Epidermal melanocyte (primary cell): ENCODE measurements around the gene FLCN.
"Not testable (repeated sequence)": the region's sequence is repeated elsewhere in the genome, so short reads cannot be mapped to it uniquely, and the experiment has no call there.

Experiments used
- DNase-seq: peaks from one replicate; pipeline ENCODE4 v3.0.0; 2011; ENCODE audit warnings: low spot score; ENCODE audit not compliant: insufficient read length

Gene FLCN

DNA sequence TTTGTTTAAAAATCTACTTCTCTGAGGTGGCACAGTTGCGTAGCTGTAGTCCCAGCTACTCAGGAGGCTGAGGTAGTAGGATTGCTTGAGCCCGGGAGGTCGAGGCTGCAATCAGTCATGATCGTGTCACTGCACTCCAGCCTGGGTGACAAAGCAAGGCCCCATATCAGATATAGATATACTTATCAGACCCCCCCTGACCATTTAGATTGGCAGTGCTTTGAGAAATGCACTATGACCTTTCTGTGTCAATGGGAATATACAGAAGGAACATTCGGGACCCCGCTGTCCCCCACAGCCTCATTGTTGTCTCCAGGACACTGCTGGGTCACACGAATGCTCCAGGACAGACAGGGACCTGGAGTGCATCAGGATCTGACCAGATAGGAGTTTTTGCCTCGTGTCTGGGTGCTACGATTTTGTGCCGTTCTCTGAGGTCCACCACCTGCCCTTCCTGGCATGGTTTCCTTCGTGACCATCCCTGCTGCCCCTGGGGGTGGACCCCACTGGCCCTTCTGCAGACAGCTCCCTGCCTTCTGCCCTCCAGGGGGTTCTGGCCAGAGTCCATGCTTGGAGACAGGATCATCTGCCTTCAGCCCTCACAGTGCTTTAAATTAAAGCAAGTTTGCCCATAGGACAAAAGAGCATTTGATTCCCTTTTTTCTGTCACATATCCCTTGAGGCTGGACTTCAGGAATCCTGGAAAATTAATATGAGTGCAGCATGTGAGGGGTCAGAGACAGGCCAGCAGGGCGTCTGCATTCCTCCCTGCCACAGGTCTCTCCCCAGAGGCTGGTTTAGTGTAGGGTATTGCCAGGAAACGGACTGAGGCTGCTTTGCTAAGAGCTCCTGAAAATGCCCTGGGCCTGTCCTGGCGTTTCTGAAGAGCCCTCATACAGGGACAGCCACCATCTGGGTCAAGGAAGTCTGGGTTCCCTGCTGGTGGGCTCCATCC is 50.1 kb downstream of the FLCN start:
- DNase-seq = peak; percentile 49

DNA sequence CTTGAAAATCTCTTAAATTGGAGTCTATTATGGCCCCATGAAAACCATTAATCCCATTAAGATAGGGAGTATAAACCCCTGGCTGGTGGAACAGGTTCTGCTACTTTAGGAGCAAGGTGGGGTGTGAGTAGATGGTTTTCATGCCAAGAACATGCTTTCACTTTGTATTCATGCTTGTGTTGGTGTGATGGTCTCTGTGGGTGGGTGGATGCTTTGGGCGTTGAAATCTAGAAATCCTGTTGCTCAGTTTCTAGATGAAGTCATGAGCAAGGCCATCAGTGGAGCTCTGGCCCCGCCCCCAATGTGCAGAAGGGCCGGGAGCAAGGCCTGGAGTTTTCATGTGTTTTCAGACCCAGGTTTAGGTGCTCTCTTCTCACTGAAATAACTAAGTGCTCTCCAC is 50.9 kb downstream of the FLCN start:
- DNase-seq = no peak

GRCh38 chr17:17184985-17185757 is 51.8 kb downstream of the FLCN start:
- not testable (repeated sequence) for DNase-seq

DNA sequence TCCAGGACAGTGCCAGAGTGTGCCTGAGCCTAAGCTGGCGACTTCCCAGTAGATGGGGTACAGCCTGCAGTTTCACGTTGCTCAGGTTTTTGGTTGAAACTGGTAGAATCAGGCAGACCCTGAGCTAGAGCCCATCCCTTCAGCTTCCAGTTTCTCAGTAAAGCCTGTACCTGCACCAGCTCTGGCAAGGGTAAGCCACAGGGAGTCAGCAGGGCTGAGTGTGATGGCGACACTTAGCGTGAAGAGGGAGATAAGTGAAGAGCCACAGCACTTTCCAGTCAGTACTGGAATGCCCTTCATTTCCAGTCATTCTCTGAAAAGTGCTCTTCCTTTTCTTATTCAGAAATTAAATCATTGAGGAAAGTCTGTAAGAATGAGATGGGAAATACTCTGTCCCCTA is 53.2 kb downstream of the FLCN start:
- DNase-seq = no peak

GRCh38 chr17:17182598-17183136 is 54.3 kb downstream of the FLCN start:
- no peak for DNase-seq

DNA sequence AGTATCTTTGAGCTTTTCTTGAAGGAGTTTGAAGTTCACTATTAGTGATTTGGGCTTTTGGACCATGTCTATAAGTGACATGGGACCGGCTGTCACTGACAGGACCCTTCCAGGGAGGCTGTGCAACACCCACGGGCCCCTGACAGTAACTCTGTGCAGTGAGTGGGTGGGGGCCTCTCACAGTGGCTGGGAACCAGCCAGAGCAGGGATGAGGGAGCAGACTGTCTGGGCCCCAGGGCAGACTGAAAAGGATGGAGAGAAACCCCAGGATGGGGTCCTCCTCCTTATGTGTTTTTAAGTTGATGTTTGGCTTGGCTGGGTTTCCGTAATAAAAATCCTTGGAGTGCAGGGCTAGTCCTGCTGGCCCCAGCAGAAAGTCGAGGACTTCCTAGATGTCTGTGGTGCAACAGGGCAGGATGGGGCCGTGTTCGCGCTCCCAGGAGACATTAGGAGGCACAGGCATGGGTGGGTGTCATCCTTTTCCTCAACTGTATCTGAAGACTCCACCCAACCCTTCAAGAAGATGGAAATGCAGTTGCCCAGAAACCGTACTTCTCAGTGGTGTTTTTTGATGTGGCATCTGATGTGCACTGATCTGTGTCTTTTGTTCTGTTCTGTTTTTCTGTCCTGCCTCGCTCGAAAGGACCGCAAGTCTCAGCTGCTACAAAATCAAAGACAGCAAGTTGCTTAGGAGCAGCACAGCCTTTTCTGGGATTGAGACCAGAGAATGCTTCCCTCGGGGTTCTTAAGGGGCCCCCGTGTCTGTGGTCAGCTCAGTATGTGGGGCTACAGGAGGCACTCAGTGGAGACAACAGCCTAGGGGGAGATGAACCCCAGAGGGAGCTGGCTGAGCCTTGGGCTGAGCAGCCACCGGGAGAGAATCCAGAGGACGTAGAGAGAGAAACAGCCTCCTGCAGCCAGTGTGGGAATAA is 55.0 kb downstream of the FLCN start:
- DNase-seq = no peak

DNA sequence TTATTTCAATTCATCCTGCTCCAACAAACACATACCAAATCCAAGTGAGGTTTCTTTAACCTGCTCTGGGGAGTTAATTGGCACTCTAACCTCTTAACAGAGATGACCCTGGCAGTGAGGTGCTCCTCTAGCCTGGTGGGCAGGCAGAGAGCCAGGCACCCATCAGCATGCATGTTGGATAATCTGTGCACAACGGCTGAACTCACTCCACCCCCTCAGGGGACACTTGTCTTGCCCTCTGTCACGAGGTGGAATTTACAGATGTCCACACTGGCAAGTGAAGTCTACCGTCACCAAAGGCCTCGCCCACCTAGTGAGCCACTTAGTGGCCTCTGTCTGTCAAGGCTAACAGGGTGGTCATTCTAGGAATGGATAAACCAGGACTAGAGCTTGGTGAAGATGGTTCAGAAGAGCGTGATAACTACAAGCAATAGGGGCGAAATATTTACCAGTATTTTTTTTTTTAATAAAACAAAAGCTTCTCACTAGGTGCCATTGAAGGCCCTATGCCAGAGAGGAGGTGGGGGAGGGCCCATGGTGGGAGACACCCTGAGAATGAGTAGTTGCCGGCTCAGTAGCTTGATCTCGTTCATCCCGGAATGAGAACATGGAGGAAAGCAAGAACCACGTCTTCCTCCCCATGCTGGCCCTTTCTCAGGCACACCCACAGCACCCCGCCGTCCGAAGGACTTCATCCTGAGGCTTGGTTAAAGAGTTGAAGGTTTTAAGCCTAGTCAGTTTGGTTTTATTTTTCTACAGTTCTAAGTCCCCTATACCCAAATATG is 56.0 kb downstream of the FLCN start:
- DNase-seq = no peak

DNA sequence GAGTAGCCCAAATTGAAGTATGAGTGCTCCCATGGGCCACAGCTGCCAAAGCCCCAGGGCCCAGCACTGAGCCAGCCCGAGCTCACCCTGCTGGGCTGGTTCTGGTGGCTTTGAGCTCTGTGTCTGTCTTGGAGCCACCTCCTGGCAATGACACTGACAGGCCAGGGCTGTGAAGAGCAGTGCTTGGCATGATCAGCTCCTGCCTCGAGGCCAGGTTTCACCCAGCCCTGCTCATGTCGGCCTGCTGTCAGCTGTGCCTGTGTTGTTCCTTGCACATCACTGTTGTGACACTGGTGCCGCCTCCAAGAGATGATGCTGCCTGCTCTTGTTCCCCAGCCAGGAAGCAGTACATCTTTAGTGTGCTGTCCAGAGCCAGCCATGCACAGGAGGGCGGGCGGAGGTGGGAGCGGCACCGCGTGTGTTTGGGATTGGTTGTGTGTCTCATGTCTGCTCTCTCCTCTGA is 56.8 kb downstream of the FLCN start:
- no peak for DNase-seq

DNA sequence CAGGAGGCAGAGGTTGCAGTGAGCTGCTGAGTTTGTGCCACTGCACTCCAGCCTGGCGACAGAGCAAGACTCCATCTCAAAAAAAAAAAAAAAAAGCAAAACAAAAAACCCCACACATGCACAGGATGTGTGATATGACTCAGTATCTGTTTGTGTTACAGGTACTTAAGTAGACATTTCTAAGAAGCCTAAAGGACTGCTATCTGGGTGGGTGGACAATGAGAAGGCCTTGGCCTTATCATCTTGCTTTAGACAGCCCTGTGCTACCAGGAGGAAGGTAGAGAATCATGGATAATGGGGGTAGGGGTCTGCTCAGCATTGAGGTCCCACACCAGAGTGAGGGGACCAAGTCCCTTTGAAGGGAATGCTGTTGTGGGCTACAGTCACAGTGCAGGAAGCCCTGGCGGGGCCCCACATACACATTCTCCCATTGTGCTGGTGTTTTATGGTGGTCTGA is 57.6 kb downstream of the FLCN start:
- DNase-seq = no peak

DNA sequence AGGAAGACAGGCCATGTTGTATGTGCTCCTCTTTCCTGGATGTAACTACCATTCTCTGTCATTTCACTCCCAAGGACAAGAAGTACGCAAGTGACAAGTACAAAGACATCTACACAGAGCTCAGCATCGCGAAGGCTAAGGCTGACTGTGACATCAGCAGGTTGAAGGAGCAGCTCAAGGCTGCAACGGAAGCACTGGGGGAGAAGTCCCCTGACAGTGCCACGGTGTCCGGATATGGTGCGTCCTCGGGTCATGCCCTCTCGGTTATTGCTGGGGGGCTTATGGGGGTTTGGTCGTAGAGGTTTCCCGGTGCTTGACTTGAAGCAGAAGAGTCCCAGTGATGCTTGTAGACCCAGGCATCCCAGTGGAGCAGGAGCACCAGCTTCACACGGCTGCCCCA is 59.8 kb downstream of the FLCN start:
- DNase-seq = no peak

DNA sequence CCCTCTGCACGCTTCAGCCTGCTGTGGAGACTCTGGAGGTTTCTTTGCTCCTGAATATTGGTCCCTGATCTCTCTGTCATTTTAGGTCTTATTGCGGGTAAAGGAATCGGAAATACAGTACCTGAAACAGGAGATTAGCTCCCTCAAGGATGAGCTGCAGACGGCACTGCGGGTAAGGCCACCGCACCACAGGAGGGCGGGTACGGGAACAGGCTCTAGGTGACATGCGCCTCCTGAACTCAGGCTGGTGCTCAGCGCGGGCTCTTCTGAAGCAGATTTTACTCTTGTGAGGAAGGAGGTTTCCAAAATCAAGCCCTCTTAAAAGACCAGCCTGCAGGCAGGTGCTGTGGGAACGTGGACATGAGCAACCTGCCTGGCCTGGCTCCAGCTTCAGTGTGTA is 60.6 kb downstream of the FLCN start:
- DNase-seq = no peak

DNA sequence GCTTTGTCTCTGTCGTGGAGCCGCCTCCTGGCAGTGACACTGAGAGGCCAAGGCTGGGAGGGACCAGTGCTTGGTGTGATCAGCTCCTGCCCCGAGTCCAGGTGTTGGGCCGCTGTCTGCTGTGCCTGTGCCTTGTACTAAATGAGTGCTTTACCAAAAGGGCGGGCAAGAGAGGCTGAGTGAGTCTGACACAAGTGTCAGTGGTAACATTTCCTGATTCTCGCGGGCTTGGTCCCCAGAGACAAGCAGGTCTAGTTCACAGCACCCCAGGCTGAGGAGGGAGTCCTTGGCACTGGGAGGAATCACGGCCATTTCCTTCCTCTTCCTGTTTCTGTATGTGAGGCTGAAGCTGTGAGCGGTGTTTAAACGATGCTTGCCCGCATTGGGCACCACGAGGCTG is 61.1 kb downstream of the FLCN start:
- no peak for DNase-seq

GRCh38 chr17:17175340-17175739 is 61.6 kb downstream of the FLCN start:
- no peak for DNase-seq

GRCh38 chr17:17173921-17174320 is 63.0 kb downstream of the FLCN start:
- DNase-seq = no peak

DNA sequence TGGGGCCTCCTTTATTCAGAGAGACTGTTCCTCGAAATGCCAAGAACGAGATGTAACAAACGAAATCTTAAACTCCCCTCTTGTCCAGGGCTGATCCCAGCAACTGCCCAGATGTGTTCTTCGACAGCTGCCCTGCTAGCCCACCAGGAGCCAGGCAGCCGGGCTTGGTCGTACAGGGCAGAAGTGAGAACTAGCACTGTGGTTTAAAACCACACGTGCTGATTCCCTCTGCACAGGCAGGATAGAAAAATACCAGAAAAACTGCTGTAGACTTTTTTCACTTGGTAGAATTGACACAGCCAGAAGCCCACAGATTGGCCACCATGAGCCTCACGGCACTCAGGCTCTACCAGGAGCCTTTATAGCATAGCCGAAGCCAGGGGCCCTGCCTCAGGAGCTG is 64.0 kb downstream of the FLCN start:
- no peak for DNase-seq

DNA sequence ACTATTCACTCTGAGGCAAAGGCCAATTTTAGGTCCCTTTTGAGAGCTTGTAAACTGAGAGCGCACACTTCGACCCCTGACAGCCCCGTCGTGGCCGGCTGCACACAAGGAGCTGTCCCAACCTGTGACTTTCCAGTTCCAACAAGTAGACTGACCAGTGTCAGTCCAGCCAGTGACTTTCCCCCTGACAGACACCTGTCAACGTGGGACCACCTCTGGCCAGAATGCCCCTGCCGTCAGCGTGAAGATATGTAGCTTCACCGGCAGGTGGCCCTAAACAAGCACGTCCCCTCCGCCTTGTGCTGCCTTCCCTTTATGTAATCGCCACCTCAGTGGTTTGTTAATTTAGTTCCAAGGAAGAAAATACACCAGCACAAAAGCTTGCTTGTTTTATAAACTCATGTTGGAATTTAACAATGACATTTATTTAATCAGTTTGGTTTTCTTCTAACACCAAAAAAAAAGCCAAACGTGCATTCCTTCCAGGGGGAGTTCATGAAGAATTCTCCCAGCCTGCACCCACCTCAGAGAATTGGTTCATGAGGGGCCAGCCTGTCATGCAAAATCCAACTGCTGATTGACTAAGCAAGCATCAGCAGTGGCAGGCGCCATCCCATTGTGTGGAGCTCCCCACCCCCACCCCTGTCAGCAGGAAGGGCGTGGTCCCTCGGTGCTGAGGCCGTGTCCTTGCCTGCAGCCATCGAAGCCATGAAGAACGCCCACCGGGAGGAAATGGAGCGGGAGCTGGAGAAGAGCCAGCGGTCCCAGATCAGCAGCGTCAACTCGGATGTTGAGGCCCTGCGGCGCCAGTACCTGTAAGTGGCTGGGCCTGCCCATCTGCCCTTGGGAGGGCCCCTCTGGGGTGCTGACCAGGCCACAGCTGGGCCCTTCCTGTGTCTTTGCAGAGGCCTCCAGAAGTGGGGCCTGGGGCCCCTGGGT is 64.7 kb downstream of the FLCN start:
- DNase-seq = no peak

DNA sequence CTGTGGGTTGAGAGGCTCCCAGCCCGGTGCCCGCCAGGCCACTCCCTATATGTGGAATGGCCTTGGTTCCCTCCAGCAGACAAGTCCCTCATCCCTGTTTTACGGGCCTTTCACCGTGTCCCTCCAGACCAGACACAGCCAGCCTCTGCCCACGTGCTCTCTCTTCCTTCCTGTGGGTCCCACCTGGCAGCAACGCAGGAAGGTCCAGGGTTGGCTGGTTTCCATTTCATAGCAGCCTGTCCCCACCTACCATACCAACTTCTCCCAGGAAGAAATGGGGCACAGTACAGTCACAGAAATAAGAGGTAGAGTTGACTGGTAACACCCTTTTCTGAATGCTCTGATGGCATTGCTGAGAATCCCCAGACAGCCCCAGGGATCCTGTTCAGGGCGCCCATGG is 65.8 kb downstream of the FLCN start:
- no peak for DNase-seq

GRCh38 chr17:17170346-17170985 is 66.5 kb downstream of the FLCN start:
- peak; percentile 72 for DNase-seq

GRCh38 chr17:17169396-17169795 is 67.6 kb downstream of the FLCN start:
- no peak for DNase-seq
